Islet precursor cell (in vitro differentiated cells): ENCODE measurements around the gene DHRS12.

Experiments used
- DNase-seq: peaks from one replicate; pipeline ENCODE4 v3.0.0-alpha.2; 2018

DHRS12 gene

DNA sequence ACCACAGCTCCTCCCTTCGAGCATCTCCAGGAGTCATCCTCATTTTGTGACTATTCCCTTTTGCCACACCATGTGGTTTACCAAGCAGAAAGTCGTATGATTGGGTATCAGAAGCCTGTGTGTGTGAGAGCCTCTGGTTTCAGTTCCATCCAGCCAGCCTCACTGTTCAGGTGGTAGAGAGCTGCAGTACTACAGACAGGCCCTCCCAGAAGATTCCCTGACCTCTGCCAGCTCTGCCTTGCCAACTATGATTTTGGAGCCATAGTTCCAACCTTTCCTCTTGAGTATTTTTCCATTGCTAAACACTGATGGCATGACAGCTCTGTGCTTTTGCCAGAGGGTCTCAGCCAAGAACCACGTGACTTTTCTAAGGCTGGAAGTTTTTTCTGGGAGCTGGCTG, 82.5 kb downstream of the DHRS12 start:
- DNase-seq = no peak

DNA sequence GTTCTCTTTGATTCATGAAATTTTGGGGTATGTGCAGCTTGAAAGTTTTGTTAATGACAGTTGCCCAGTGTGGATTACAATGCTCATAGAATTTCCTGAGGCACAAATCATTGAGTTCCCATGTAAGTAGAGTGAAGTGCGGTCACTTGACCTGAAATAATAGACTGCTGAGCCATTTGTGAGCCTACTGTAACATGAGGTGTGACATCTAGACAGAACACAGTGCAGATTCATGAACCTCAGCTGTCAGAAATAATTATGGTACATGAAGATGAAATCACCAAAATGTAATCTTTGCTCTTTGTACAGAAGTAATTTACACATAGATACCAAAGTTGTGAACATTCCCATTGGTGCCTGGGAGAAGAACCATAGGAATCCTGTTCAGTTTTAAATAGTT, 84.6 kb downstream of the DHRS12 start:
- DNase-seq = no peak
